KMS-11 (cell line): ENCODE data around the gene DLGAP1.

Experiments used
- H2AFZ ChIP-seq: fragments of 200-600 bp; sonication (generic); 2 replicates; pipeline ENCODE4 v1.6.1; 2016; ENCODE audit warnings: antibody characterized with exemption, mixed run types, low read depth
- H3K27ac ChIP-seq: fragments of 200-600 bp; sonication (generic); 2 replicates; pipeline ENCODE4 v1.6.1; 2016; ENCODE audit warnings: mild to moderate bottlenecking, mixed run types
- H3K27me3 ChIP-seq: fragments of 200-600 bp; sonication (generic); 2 replicates; pipeline ENCODE4 v1.6.1; 2017; ENCODE audit warnings: mild to moderate bottlenecking, low read depth, mixed run types, moderate library complexity; ENCODE audit not compliant: insufficient read depth
- H3K36me3 ChIP-seq: fragments of 200-600 bp; sonication (generic); 2 replicates; pipeline ENCODE4 v1.6.1; 2017; ENCODE audit warnings: mild to moderate bottlenecking, mixed run types; ENCODE audit not compliant: insufficient read depth
- H3K4me1 ChIP-seq: fragments of 200-600 bp; sonication (generic); 2 replicates; pipeline ENCODE4 v1.6.1; 2016; ENCODE audit warnings: mild to moderate bottlenecking, low read depth, mixed run types; ENCODE audit not compliant: poor library complexity, severe bottlenecking
- H3K4me2 ChIP-seq: fragments of 200-600 bp; sonication (generic); 2 replicates; pipeline ENCODE4 v1.7.0; 2016; ENCODE audit warnings: mild to moderate bottlenecking, mixed run types
- H3K4me3 ChIP-seq: fragments of 200-600 bp; sonication (generic); IDR thresholded peaks from 2 replicates; pipeline ENCODE4 v1.6.1; 2017; ENCODE audit warnings: low read depth, low read length, mixed read lengths; ENCODE audit not compliant: insufficient read depth
- H3K79me2 ChIP-seq: fragments of 200-600 bp; sonication (generic); 2 replicates; pipeline ENCODE4 v1.6.1; 2016; ENCODE audit warnings: low read depth, mixed run types; ENCODE audit not compliant: insufficient read depth
- H3K9ac ChIP-seq: fragments of 200-600 bp; sonication (generic); 2 replicates; pipeline ENCODE4 v1.6.1; 2016; ENCODE audit warnings: mild to moderate bottlenecking, mixed run types
- H4K20me1 ChIP-seq: fragments of 200-600 bp; sonication (generic); 2 replicates; pipeline ENCODE4 v1.6.1; 2016; ENCODE audit warnings: mild to moderate bottlenecking, mixed run types; ENCODE audit not compliant: insufficient read depth
- TF ChIP-seq, protein P1 (sequence below): fragments of 200-600 bp; sonication (generic); conservative IDR thresholded peaks from 2 replicates; pipeline ENCODE4 v1.6.1; 2017; ENCODE audit warnings: low read depth, mild to moderate bottlenecking, antibody characterized with exemption, low read length, moderate library complexity, mixed read lengths

DLGAP1 gene

DNA sequence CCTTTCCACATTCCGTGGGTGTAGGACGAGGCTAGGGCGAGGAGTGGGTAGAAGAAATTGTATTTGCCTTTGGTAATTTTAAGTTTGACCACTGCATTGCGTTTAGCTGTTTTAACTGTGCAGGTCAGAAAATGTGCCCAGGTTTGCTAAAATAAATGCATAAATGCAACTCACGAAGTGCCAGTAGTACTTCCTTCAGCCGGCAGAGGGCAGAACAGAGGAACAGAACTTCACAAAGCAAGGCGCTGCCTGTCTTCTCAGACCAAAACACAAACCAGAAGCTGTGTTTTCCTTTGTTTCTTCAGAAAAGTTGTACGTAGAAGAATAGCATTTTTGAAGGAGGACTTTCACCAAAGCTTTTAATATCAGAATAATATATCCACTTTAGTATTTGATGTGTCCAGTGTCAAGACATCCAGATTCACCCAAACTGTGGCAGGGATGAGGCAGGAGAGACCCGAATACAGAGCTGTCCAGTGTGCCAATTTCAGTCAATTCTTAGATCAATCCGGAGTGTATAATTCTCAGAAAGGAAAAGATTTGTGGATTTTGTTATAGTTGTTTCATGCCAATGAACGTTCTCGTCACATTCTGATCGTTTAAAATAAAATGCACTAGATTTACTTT, 348.6 kb downstream of the DLGAP1 start:
- Histone ChIP-seq H3K36me3 (no peaks in the 10 kb centered on the region), H4K20me1 (no peaks in the 10 kb centered on the region), H2AFZ (no peak overlapping the region), H3K27ac (no peak overlapping the region), H3K4me2 (no peak overlapping the region), H3K79me2 (no peaks in the 10 kb centered on the region), H3K4me3 (no peak overlapping the region), H3K27me3 (no peaks in the 10 kb centered on the region), H3K4me1 (no peaks in the 10 kb centered on the region), H3K9ac (no peak overlapping the region)
- TF ChIP-seq, protein P1, sequence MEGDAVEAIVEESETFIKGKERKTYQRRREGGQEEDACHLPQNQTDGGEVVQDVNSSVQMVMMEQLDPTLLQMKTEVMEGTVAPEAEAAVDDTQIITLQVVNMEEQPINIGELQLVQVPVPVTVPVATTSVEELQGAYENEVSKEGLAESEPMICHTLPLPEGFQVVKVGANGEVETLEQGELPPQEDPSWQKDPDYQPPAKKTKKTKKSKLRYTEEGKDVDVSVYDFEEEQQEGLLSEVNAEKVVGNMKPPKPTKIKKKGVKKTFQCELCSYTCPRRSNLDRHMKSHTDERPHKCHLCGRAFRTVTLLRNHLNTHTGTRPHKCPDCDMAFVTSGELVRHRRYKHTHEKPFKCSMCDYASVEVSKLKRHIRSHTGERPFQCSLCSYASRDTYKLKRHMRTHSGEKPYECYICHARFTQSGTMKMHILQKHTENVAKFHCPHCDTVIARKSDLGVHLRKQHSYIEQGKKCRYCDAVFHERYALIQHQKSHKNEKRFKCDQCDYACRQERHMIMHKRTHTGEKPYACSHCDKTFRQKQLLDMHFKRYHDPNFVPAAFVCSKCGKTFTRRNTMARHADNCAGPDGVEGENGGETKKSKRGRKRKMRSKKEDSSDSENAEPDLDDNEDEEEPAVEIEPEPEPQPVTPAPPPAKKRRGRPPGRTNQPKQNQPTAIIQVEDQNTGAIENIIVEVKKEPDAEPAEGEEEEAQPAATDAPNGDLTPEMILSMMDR: peak; percentile 87

DNA sequence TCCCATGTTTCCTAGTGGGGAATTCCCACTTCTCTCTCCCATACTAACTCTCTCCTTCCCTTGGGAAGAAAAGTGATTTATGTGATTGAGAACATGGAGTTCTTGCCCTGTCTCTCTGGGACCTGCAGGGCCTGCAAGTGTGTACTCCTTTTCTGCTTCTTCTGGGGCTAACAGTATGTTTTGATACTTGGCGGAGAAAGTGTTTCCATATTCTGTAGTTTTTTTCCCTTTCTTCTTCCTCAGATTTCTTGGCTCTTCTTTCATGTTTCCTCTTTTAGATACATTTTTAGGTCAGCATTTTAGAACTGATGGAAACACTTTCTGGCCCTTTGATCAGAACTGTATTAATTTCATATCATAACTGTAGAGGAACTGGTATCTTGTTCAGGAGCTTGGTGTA, 352.2 kb downstream of the DLGAP1 start:
- Histone ChIP-seq H3K4me1 (no peaks in the 10 kb centered on the region), H3K9ac (no peak overlapping the region), H3K27ac (no peak overlapping the region), H4K20me1 (no peaks in the 10 kb centered on the region), H3K27me3 (no peaks in the 10 kb centered on the region), H3K79me2 (no peaks in the 10 kb centered on the region), H3K4me3 (no peak overlapping the region), H3K4me2 (no peak overlapping the region), H3K36me3 (no peaks in the 10 kb centered on the region), H2AFZ (no peak overlapping the region)
- TF ChIP-seq, protein P1: no peak

DNA sequence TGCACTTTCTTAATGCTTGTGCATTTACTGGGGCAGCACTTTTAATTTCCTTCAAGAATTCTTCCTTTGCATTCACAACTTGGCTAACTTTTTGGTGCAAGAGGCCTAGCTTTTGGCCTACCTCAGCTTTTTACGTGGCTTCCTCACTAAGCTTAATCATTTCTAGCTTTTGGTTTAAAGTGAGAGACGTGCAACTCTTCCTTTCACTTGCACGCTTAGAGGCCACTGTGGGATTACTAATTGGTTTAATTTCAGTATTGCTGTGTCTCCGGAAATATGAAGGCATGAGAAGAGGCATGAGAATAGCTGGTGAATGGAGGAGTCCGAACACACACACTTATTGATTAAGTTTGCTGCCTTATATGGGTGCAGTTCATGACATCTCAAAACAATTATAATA, 354.1 kb downstream of the DLGAP1 start:
- H3K27ac ChIP-seq: no peak overlapping the region
- H2AFZ ChIP-seq: no peak overlapping the region
- no peak overlapping the region for H3K9ac ChIP-seq
- no peaks in the 10 kb centered on the region for H3K27me3 ChIP-seq
- H3K4me3 ChIP-seq: no peak overlapping the region
- H3K36me3 ChIP-seq: no peaks in the 10 kb centered on the region
- TF ChIP-seq, protein P1: no peak
- no peak overlapping the region for H3K4me2 ChIP-seq
- no peaks in the 10 kb centered on the region for H3K79me2 ChIP-seq
- no peaks in the 10 kb centered on the region for H3K4me1 ChIP-seq
- no peaks in the 10 kb centered on the region for H4K20me1 ChIP-seq

DNA sequence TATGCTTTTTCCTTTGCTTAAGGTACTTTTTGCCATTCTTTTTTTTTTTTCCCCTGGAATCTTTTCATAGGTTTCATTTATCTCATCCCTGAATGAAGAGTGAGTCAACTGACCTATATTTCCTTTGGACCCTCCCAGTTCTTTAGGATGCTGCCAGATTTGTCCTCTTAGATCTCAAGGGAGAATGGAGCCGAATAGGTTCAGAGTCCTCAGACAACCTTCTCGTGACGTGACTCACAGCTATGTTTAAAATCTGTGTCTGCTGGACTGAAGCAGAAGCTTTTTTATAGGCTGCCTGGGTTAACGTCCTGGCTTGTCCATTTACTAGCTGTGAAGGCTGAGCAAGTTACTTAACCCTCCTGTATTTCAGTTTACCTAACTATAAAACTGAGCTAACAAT, 358.6 kb downstream of the DLGAP1 start:
- no peak overlapping the region for H3K4me2 ChIP-seq
- H3K9ac ChIP-seq: no peak overlapping the region
- no peak overlapping the region for H3K4me3 ChIP-seq
- no peaks in the 10 kb centered on the region for H3K79me2 ChIP-seq
- H3K27ac ChIP-seq: no peak overlapping the region
- H3K27me3 ChIP-seq: no peaks in the 10 kb centered on the region
- H4K20me1 ChIP-seq: no peaks in the 10 kb centered on the region
- no peaks in the 10 kb centered on the region for H3K36me3 ChIP-seq
- TF ChIP-seq, protein P1: no peak
- H2AFZ ChIP-seq: no peak overlapping the region
- no peaks in the 10 kb centered on the region for H3K4me1 ChIP-seq
